HepG2 (cell line): Measurements from ENCODE around the gene SLC26A2. TPM values are rescaled to one million over a fixed set of nuclear protein-coding genes. Genes with fewer than 3 reads are reported as not detected.

Experiments
- BHLHE40 ChIP-seq: IDR thresholded peaks from 2 replicates; pipeline ENCODE4 v1.6.1; 2011; ENCODE audit warnings: low read length, improper control_type of control experiment
- CBFB ChIP-seq: sonication (generic); formaldehyde crosslinking; IDR thresholded peaks from 2 replicates; pipeline ENCODE4 v1.4.0; 2020; ENCODE audit warnings: missing genetic modification reagents
- FOXP1 ChIP-seq, 2 experiments: fragments of 450-650 bp in 1 of 2; IDR thresholded peaks; 2 replicates each; pipeline ENCODE4 v1.6.1; 2017 to 2018; ENCODE audit warnings: antibody characterized with exemption in 1 of 2
- HNRNPH1 ChIP-seq: fragments of 200-400 bp; formaldehyde crosslinking; optimal IDR thresholded peaks from 2 replicates; pipeline ENCODE3; 2017; ENCODE audit warnings: mild to moderate bottlenecking, low read depth, low read length
- THRA ChIP-seq: sonication (generic); formaldehyde crosslinking; IDR thresholded peaks from 2 replicates; pipeline ENCODE4 v1.4.0; 2020; ENCODE audit warnings: missing genetic modification reagents, borderline replicate concordance
- ZNF446 ChIP-seq: sonication (generic); formaldehyde crosslinking; IDR thresholded peaks from 2 replicates; pipeline ENCODE4 v1.5.0; 2020; ENCODE audit warnings: mild to moderate bottlenecking, missing genetic modification reagents
- ZNF501 ChIP-seq: sonication (generic); formaldehyde crosslinking; IDR thresholded peaks from 2 replicates; pipeline ENCODE4 v1.5.1; 2020; ENCODE audit warnings: mild to moderate bottlenecking, moderate library complexity, missing genetic modification reagents
- ZNF512B ChIP-seq: sonication (generic); formaldehyde crosslinking; IDR thresholded peaks from 2 replicates; pipeline ENCODE4 v1.5.1; 2020; ENCODE audit warnings: missing genetic modification reagents, mild to moderate bottlenecking, borderline replicate concordance
- ZNF549 ChIP-seq: sonication (generic); formaldehyde crosslinking; IDR thresholded peaks from 2 replicates; pipeline ENCODE4 v1.5.0; 2020; ENCODE audit warnings: missing genetic modification reagents
- ZNF577 ChIP-seq: sonication (generic); formaldehyde crosslinking; IDR thresholded peaks from 2 replicates; pipeline ENCODE4 v1.4.0; 2020; ENCODE audit warnings: mild to moderate bottlenecking, low read depth, missing genetic modification reagents, borderline replicate concordance
- ZNF598 ChIP-seq: sonication (generic); formaldehyde crosslinking; IDR thresholded peaks from 2 replicates; pipeline ENCODE4 v1.5.1; 2020; ENCODE audit warnings: mild to moderate bottlenecking, missing genetic modification reagents, borderline replicate concordance
- ZNF713 ChIP-seq: sonication (generic); formaldehyde crosslinking; IDR thresholded peaks from 2 replicates; pipeline ENCODE4 v1.4.0; 2020; ENCODE audit warnings: mild to moderate bottlenecking, missing genetic modification reagents
- ZNF761 ChIP-seq: sonication (generic); formaldehyde crosslinking; conservative IDR thresholded peaks from 2 replicates; pipeline ENCODE4 v1.4.0; 2020; ENCODE audit warnings: mild to moderate bottlenecking, missing genetic modification reagents
- ZNF850 ChIP-seq: sonication (generic); formaldehyde crosslinking; conservative IDR thresholded peaks from 2 replicates; pipeline ENCODE4 v1.9.0; 2021; ENCODE audit warnings: mild to moderate bottlenecking, missing genetic modification reagents
- ZNF891 ChIP-seq: sonication (generic); formaldehyde crosslinking; IDR thresholded peaks from 2 replicates; pipeline ENCODE4 v1.5.0; 2020; ENCODE audit warnings: mild to moderate bottlenecking, missing genetic modification reagents
- polyA plus RNA-seq, 8 experiments: library from polyadenylated mRNA; depleted of rRNA in 3 of 8; stranded (reverse) in 7 of 8; unstranded in 1 of 8; fragments of >200 nt; fragmentation: Illumina TruSeq in 4 of 8; extraction: Trizol in 4 of 8; gene quantifications; 2 replicates each; pipeline versions ENCODE4 v1.2.1 to v1.2.3, GENCODE V29; 2011 to 2016; ENCODE audit warnings: low read depth in 4 of 8, missing spikeins in 1 of 8, mixed read lengths in 1 of 8; ENCODE audit not compliant: insufficient read depth in 1 of 8
- total RNA-seq, 5 experiments: library from RNA; depleted of rRNA; stranded (reverse); fragments of >200 nt; fragmentation: Illumina TruSeq; extraction: Trizol; gene quantifications; 2 replicates each; pipeline ENCODE4 v1.2.3, GENCODE V29; 2016; ENCODE audit warnings: low read depth in 1 of 5
- TF ChIP-seq, protein P1 (sequence below): sonication (generic); formaldehyde crosslinking; IDR thresholded peaks from 2 replicates; pipeline ENCODE4 v1.4.0; 2020; ENCODE audit warnings: missing genetic modification reagents
- TF ChIP-seq, protein P2 (sequence below): sonication (generic); formaldehyde crosslinking; IDR thresholded peaks from 2 replicates; pipeline ENCODE4 v1.8.1; 2023; ENCODE audit warnings: mild to moderate bottlenecking, missing genetic modification reagents
- TF ChIP-seq, protein P3 (sequence below): IDR thresholded peaks from 2 replicates; pipeline ENCODE4 v1.6.1; 2018; ENCODE audit warnings: missing genetic modification reagents, mild to moderate bottlenecking, missing compliant biosample characterization

SLC26A2 gene
- total and polyA plus RNA-seq, 2 of the 13 experiments (the other 11 are each of a cell fraction or from before 2014, with no cell fraction given): 2.2 to 7.9 TPM

GRCh38 chr5:149960272-149961185 lies at the start of gene SLC26A2 (continued):
- TF ChIP-seq, protein P1, sequence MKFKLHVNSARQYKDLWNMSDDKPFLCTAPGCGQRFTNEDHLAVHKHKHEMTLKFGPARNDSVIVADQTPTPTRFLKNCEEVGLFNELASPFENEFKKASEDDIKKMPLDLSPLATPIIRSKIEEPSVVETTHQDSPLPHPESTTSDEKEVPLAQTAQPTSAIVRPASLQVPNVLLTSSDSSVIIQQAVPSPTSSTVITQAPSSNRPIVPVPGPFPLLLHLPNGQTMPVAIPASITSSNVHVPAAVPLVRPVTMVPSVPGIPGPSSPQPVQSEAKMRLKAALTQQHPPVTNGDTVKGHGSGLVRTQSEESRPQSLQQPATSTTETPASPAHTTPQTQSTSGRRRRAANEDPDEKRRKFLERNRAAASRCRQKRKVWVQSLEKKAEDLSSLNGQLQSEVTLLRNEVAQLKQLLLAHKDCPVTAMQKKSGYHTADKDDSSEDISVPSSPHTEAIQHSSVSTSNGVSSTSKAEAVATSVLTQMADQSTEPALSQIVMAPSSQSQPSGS: 0 out of 2 replicates have a peak, but pooled peaks have one; percentile 20
- TF ChIP-seq ZNF598 (CRISPR knock-in tag): no peak
- TF ChIP-seq FOXP1 (IDR thresholded peaks at IDR 0.05): no peak
- no peak for TF ChIP-seq FOXP1 (CRISPR knock-in tag; IDR thresholded peaks at IDR 0.05)
- peak; percentile 42; the same call in 1 of the 2 replicates for TF ChIP-seq ZNF446 (CRISPR knock-in tag)
- TF ChIP-seq ZNF512B (CRISPR knock-in tag): no peak
- no peak for TF ChIP-seq ZNF713 (CRISPR knock-in tag)
- TF ChIP-seq, protein P2, sequence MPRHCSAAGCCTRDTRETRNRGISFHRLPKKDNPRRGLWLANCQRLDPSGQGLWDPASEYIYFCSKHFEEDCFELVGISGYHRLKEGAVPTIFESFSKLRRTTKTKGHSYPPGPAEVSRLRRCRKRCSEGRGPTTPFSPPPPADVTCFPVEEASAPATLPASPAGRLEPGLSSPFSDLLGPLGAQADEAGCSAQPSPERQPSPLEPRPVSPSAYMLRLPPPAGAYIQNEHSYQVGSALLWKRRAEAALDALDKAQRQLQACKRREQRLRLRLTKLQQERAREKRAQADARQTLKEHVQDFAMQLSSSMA: peak; percentile 63; the same call in 1 of the 2 replicates
- peak; percentile 71 for TF ChIP-seq ZNF501 (CRISPR knock-in tag)
- no peak for TF ChIP-seq ZNF761
- TF ChIP-seq ZNF549 (CRISPR knock-in tag): no peak; the same call in 1 of the 2 replicates
- TF ChIP-seq ZNF891 (CRISPR knock-in tag): peak; percentile 75
- peak; percentile 9; the same call in 1 of the 2 replicates for TF ChIP-seq CBFB (CRISPR knock-in tag)
- TF ChIP-seq, protein P3, sequence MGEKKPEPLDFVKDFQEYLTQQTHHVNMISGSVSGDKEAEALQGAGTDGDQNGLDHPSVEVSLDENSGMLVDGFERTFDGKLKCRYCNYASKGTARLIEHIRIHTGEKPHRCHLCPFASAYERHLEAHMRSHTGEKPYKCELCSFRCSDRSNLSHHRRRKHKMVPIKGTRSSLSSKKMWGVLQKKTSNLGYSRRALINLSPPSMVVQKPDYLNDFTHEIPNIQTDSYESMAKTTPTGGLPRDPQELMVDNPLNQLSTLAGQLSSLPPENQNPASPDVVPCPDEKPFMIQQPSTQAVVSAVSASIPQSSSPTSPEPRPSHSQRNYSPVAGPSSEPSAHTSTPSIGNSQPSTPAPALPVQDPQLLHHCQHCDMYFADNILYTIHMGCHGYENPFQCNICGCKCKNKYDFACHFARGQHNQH: peak; percentile 57; the same call in 1 of the 2 replicates
- TF ChIP-seq BHLHE40: peak; percentile 58
- TF ChIP-seq ZNF577 (CRISPR knock-in tag): no peak
- TF ChIP-seq ZNF850 (CRISPR knock-in tag): no peak
- no peak for TF ChIP-seq HNRNPH1
- TF ChIP-seq THRA (CRISPR knock-in tag): no peak
